Measurements from ENCODE around the gene CLK2. TPM values are rescaled to one million over a fixed set of nuclear protein-coding genes. Genes with fewer than 3 reads are reported as not detected.
"Not testable (repeated sequence)": the region's sequence is repeated elsewhere in the genome, so short reads cannot be mapped to it uniquely, and the experiment has no call there.

The CLK2 gene
- total RNA-seq, 4 donors from 2014 or later, result 31.9 to 92.9 (median 51.5) TPM

- Histone ChIP-seq H3K9me3 (no peaks in the 10 kb centered on the region), H3K4me1 (peaks cover 0 to 6% (median 0%) of the 10 kb centered on the region in 4 donors), H3K4me3 (peak overlapping the region in 1 of 4 donors; percentile 11), H3K27ac (no peak overlapping the region), H3K27me3 (peaks cover 33% of the 10 kb centered on the region), H3K36me3 (no peaks in the 10 kb centered on the region)
- in situ Hi-C loops (cut with MboI; ENCODE audit: low pct_ligation_motif_present in 1 of 4, low pct_unique_long_range_greater_than_20kb in 1 of 4, low sequenced_read_pairs in 3 of 4), result no loop called here
- 45% methylated on average over 40 of the region's 47 CpGs; no CpG with 5 or more reads in 1 of the 2 donors for WGBS, 2 donors (ENCODE audit: low coverage in 1 of 2)
- intact Hi-C loops (cut with DNase I; ENCODE audit: low total_unique reads), result no loop called here
- DNase-seq, result no peak
- no peak for TF ChIP-seq POLR2AphosphoS5 (IDR thresholded peaks at IDR 0.05)
- TF ChIP-seq EP300 (IDR thresholded peaks at IDR 0.05; ENCODE audit: low read depth), result no peak
- no peak for TF ChIP-seq CTCF (IDR thresholded peaks at IDR 0.05)
- TF ChIP-seq POLR2A (IDR thresholded peaks at IDR 0.05), result no peak
Observed at GRCh38 chr1:155295183-155295941, 22.1 kb upstream of the CLK2 start.

- in situ Hi-C loops (cut with MboI; ENCODE audit: low pct_ligation_motif_present in 1 of 4, low pct_unique_long_range_greater_than_20kb in 1 of 4, low sequenced_read_pairs in 3 of 4), result no loop called here
- DNase-seq, result no peak
- Histone ChIP-seq H3K27ac (no peak overlapping the region), H3K4me1 (peaks cover 0 to 6% (median 0%) of the 10 kb centered on the region in 4 donors), H3K4me3 (peak overlapping the region in 1 of 4 donors; percentile 11), H3K9me3 (no peaks in the 10 kb centered on the region), H3K36me3 (no peaks in the 10 kb centered on the region), H3K27me3 (peaks cover 33% of the 10 kb centered on the region)
- intact Hi-C loops (cut with DNase I; ENCODE audit: low total_unique reads), result no loop called here
- TF ChIP-seq EP300 (IDR thresholded peaks at IDR 0.05; ENCODE audit: low read depth) (no peak), POLR2AphosphoS5 (IDR thresholded peaks at IDR 0.05) (no peak), POLR2A (IDR thresholded peaks at IDR 0.05) (no peak), CTCF (IDR thresholded peaks at IDR 0.05) (no peak)
- 48% methylated on average over 40 of the region's 46 CpGs; no CpG with 5 or more reads in 1 of the 2 donors for WGBS, 2 donors (ENCODE audit: low coverage in 1 of 2)
Observed at GRCh38 chr1:155294520-155295182, 21.3 kb upstream of the CLK2 start.

GRCh38 chr1:155293086-155293749 is 19.9 kb upstream of the CLK2 start:
- in situ Hi-C loops (cut with MboI; ENCODE audit: low pct_ligation_motif_present in 1 of 4, low pct_unique_long_range_greater_than_20kb in 1 of 4, low sequenced_read_pairs in 3 of 4), result no loop called here
- Histone ChIP-seq H3K4me3 (no peak overlapping the region), H3K27ac (no peak overlapping the region), H3K9me3 (no peaks in the 10 kb centered on the region), H3K4me1 (peaks cover 0 to 6% (median 0%) of the 10 kb centered on the region in 4 donors), H3K36me3 (no peaks in the 10 kb centered on the region), H3K27me3 (peaks cover 33% of the 10 kb centered on the region)
- WGBS, 2 donors (ENCODE audit: low coverage in 1 of 2), result 87% methylated on average over 17 of the region's 17 CpGs; no CpG with 5 or more reads in 1 of the 2 donors
- intact Hi-C loops (cut with DNase I; ENCODE audit: low total_unique reads), result no loop called here
- DNase-seq, result no peak
- TF ChIP-seq POLR2A (IDR thresholded peaks at IDR 0.05) (no peak), CTCF (IDR thresholded peaks at IDR 0.05) (no peak), POLR2AphosphoS5 (IDR thresholded peaks at IDR 0.05) (no peak), EP300 (IDR thresholded peaks at IDR 0.05; ENCODE audit: low read depth) (no peak)

GRCh38 chr1:155291006-155291405 is 17.7 kb upstream of the CLK2 start:
- DNase-seq; H3K4me1 ChIP-seq; H3K4me3 ChIP-seq; H3K9me3 ChIP-seq; in situ Hi-C loops (cut with MboI; ENCODE audit: low pct_ligation_motif_present in 1 of 4, low pct_unique_long_range_greater_than_20kb in 1 of 4, low sequenced_read_pairs in 3 of 4); intact Hi-C loops (cut with DNase I; ENCODE audit: low total_unique reads); H3K36me3 ChIP-seq; H3K27ac ChIP-seq: not testable (repeated sequence)
- H3K27me3 ChIP-seq, result peaks cover 24% of the 10 kb centered on the region
- WGBS, 2 donors (ENCODE audit: low coverage in 1 of 2), result 87 to 90% methylated on average over 2 to 10 of the region's 10 CpGs

All from transverse colon (tissue), 4 donors.